Activated T-cell treated with anti-CD3 and anti-CD28 coated beads for 4 hours (primary cell): ENCODE results near the gene CSTF3.
"Not testable (repeated sequence)": the region's sequence is repeated elsewhere in the genome, so short reads cannot be mapped to it uniquely, and the experiment has no call there.

Experiments used
- DNase-seq: peaks from one replicate; pipeline ENCODE4 v3.0.0-alpha.2; 2020

The CSTF3 gene

DNA sequence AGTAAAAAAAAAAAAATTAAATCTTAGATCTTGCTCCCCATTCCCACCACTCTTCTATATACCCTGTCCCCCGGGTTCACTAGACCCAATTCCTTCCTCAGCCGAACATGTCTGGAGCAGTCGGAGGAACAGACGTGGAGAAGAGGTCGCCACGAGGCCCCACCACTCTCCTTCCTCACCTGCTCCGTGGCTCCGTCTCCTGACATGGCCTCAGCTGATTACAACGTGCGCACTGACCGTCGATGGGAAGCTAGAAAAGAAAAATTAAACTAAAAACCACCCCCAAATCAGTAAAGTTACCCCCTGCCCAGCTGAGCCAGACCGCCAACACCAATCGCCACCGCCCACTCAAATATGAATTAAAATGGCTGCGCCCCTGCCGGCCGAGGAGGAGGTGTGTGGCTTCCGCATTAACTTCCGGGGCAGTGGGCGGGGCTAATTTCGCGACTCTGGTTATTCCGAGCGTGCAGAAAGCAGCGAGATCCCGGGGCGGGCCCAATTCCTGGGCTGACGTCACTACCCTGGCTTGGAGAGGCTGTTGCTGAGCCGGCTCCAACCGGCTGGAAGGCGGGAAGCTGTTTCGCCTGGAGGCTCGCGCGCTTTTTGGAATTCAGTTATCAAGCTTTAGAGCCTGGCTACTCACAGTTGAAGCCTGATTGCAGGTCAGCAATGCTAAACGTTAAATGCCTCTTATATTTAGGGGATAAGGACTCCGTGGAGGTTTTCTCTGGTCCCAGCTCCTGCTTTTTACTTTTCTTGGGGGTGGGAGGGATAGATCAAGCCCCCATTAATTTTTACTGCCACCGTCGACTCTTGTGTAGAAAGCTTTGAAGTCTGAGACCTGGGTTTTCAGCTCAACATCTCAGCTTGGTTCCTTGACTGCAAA is at the start of gene CSTF3:
CSTF3 (minus strand) TSS at position 361 of the 886 bp plus-strand sequence; CDS start at position 206, 155 bp downstream.
- peak; percentile 96 for DNase-seq

DNA sequence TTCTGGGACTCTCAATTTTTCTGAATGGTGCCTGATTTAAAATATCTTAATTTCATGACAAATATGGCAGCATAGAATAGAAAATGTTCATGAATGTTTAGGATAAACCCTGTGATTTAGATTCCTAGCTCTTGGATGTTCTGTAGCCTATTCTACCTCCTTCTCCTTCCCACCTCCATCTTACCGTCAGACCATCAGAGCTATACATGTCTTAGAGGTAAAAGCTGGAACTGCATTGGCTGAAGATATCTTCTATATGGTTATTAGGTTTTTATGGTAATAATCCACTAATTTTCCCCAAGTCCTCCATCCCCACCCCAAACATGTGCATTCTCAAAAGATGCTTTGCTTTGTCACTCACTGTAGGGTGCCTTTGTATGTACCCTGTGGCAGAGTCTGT is 46.9 kb upstream of the CSTF3 start:
- DNase-seq: no peak

GRCh38 chr11:33207408-33207985 is 46.2 kb upstream of the CSTF3 start:
- no peak for DNase-seq

- DNase-seq: no peak
These were observed 36.8 kb upstream of the CSTF3 start for GRCh38 chr11:33197915-33198727.

- no peak for DNase-seq
These were observed 34.3 kb upstream of the CSTF3 start for GRCh38 chr11:33195462-33196173.

GRCh38 chr11:33194455-33194854 is 33.2 kb upstream of the CSTF3 start:
- DNase-seq: no peak

DNA sequence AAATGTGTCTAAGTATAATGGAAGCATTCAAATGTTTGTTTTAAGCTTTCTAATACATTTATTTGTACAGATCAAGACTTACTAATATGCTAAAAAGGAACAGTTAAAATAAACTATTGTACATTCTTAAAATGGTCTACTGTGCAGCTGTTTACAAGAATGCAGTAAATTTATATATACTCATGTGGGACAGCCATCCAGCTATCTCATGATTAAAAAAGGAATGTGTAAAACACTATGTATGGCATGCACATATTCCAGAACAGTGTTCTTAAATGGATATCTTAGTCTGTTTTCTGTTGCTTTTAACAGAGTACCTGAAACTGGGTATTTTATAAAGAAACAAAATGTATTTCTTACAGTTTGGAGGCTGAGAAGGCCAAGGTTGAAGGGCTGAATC is 30.2 kb upstream of the CSTF3 start:
- no peak for DNase-seq

GRCh38 chr11:33187998-33188722 is 26.9 kb upstream of the CSTF3 start:
- DNase-seq: no peak

GRCh38 chr11:33185756-33186155 is 24.5 kb upstream of the CSTF3 start:
- no peak for DNase-seq

- no peak for DNase-seq
These were observed 21.1 kb upstream of the CSTF3 start for GRCh38 chr11:33182246-33182878.

DNA sequence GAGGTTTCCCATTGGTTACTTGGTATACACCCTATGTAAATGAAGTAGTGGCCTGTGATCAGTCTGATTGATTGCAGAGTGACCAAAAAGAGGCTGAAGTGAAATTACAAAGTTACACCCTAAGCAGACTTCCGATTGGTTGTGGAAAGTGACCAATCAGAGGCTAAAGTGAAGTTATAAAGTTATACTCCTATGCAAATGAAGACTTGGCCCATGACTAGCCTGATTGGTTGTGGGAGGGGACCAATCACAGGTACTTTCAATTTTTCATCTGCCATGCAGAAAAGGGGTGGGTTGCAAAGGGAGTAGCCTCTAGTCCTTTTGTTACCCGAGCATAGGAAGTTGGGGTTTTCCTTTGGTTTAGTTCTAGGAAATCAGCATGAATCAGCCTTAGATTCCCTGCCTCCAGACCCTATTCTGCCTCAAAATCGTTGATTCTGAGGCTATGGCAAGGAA is 18.1 kb upstream of the CSTF3 start:
- DNase-seq: no peak

DNA sequence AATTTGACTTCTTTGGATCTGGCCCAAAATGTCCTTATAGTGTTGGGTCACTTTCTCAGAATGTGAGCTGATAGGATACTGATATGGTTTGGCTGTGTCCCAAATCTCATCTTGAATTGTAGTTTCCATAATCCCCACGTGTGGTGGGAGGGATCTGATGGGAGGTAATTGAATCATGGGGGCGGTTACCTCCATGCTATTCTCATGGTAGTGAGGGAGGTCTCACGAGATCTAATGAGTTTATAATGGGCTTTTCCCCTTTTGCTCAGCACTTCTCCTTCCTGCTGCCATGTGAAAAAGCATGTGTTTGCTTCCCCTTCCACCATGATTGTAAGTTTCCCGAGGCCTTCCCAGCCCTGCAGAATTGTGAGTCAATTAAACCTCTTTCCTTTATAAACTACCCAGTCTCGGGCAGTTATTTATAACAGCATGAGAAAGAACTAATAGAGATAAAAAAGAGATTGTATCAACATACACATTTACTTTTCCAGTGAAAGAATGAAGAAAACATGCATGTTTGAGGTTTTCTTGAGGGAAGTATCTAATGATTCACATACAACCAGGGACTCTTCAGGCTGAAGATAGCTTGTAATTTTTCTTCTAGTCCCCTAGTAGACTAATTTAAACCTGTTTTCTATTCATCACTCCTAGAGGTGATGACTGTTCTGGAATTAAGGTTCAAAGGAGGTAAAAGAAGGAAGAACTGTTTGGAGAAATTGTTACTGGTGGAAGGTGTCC is 17.3 kb upstream of the CSTF3 start:
- no peak for DNase-seq

DNA sequence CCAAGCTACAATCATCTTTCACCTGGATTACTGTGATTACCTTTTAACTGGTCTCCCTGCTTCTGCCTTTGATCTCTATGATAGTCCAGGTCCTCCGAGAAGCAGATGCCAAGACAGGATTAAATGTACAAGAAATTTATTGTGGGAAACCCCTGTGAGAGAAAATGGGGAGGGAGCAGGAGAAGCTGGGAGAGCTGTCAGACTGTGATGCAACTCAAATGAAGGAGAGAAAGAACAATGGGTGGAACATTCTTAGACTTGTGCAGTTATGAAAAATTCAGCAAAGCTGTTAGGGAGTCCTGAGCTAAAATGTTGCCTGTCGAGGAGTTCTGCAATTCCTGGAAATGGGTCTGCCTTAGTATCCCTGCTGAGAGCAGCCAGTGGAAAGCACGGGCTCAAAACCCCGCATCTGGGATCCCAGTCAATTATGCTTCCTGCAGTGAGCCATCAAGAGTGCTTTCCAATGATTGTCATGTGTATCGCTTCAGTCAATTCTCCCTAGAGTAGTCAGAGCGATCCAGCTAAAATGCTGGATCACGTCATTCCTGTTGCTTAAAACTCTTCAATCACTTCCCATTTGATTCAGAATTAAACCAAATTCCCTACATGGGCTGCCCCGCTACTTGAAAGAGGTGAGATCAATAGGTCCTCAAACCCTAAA is 16.5 kb upstream of the CSTF3 start:
- no peak for DNase-seq

- DNase-seq: not testable (repeated sequence)
These were observed 15.5 kb upstream of the CSTF3 start for GRCh38 chr11:33176760-33177159.

DNA sequence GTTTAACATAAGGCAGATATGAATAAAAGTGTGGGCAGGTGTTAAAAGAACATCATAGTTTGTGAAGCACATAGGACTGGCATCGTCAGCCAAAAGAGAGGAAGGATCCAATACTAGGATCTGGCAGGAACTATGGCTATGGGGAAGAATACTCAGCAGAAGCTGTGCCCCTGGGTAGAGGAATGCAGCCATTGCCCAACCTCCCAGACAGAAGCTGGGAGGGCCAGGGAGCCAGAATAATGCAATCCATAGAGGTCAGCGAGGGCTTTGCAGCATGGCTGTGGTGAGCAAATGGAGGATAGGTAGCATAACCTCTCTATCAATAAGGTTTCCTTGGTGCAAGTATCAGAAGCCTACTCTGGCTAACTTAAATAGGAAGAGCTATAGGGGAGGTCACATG is 11.7 kb upstream of the CSTF3 start:
- no peak for DNase-seq

- DNase-seq: no peak
These were observed 11.1 kb upstream of the CSTF3 start for GRCh38 chr11:33172345-33172744.

DNA sequence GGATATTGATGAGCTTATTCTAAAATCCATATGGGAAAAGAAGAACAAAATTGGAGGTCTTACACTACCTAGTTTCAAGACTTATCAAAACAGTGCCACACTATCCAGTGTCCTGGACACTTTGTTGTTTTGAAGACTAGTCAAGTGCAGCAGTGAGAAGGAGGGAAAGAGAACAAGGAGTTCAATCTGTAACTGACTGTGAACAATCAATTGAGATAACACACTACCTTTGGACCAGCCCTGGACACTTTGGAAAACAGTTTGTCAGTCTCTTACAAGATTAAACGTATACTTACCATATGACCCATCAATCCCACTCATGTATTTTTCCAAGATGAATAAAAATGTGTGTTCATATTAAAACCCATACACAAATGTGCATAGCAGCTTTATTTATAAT is 10.0 kb upstream of the CSTF3 start:
- no peak for DNase-seq

DNA sequence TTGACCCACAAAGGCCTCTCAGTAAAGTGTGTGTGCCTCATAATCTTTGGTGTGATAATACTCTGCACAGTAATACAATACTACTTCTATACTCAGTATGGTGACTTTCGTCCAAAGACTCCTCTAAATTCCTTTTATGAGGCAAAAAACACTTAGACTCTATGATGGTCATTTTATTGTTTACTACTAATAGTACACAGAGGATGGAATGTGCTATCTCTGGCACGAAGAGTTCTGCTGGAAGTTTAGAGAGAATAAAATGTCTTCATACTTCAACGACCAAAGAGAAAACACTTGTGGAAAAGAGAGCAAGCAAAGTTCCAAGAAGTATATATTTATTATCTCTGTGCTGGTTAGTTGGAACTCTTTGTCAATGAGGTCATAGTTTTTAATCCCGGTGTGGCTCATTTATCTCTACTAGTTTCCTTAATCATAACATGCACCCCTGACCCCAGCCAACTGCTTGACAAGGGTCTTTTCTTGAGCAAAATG is 7.5 kb upstream of the CSTF3 start:
- DNase-seq: no peak

DNA sequence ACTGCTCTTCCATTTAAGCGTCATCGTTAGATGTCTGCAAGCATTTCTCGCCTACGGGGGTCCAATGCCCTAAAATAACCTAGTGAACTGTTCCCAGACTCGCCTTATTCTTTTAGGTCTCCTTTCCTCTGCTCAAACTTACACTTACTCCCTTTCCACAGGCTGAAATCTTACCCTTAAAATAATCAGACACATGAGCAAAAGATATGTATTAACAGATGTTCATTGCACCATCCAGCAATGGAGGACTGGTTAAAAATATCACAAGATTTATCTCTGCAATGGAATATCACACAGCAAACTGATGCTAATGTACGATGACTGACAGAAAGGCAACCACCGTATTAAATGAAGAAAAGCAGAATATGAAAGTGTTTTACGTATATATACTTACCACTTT is 1.6 kb upstream of the CSTF3 start:
- DNase-seq: no peak

DNA sequence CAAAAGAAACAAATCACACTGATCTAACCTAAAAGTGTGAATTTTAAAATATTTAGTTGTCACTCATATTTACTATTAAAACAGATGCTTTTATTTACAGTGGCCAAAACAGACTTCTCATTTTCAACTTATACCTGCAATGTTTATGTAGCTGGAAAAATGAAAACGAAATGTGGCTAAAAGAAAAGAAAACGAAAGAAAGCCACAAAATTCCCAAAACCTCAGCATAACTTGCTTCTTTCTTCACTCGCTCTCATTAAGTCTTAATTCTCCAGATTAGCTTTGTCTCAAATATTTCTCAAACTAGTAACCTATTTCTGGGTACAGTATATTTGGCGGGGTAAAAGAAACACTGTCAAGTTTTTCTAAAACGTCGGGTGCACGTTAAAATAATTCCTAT is 693 bp downstream of the CSTF3 start:
- no peak for DNase-seq
